ENCODE results near the gene KIAA1217.
A peak's percentile ranks its signal among the peaks of the same experiment; 100 is the strongest.

The KIAA1217 gene

GRCh38 chr10:24502006-24502405, 293.1 kb downstream of the KIAA1217 start:
- no peaks in the 10 kb centered on the region for H4K20me1 ChIP-seq (ENCODE audit: insufficient read depth)
- H3K79me2 ChIP-seq (ENCODE audit: insufficient read depth, low read depth) = no peaks in the 10 kb centered on the region
- no peak overlapping the region for H3K9ac ChIP-seq
- H3K4me2 ChIP-seq = no peak overlapping the region
- no peak for TF ChIP-seq CTCF (conservative IDR thresholded peaks at IDR 0.05; ENCODE audit: low read depth, low read length)
- no peaks in the 10 kb centered on the region for H3K27me3 ChIP-seq (ENCODE audit: insufficient read depth, low read depth)
- no peak overlapping the region for H3K27ac ChIP-seq
- H3K4me1 ChIP-seq (ENCODE audit: low read depth, poor library complexity, severe bottlenecking) = no peaks in the 10 kb centered on the region
- H2AFZ ChIP-seq (ENCODE audit: low read depth) = no peak overlapping the region
- H3K36me3 ChIP-seq (ENCODE audit: insufficient read depth) = no peaks in the 10 kb centered on the region
- no peak overlapping the region for H3K4me3 ChIP-seq (IDR thresholded peaks at IDR 0.05; ENCODE audit: insufficient read depth, low read depth, low read length)

- Histone ChIP-seq H3K36me3 (ENCODE audit: insufficient read depth) (no peaks in the 10 kb centered on the region), H3K4me3 (IDR thresholded peaks at IDR 0.05; ENCODE audit: insufficient read depth, low read depth, low read length) (no peak overlapping the region), H3K79me2 (ENCODE audit: insufficient read depth, low read depth) (no peaks in the 10 kb centered on the region), H3K27ac (no peak overlapping the region), H3K4me1 (ENCODE audit: low read depth, poor library complexity, severe bottlenecking) (no peaks in the 10 kb centered on the region), H4K20me1 (ENCODE audit: insufficient read depth) (no peaks in the 10 kb centered on the region), H3K9ac (no peak overlapping the region), H2AFZ (ENCODE audit: low read depth) (no peak overlapping the region), H3K27me3 (ENCODE audit: insufficient read depth, low read depth) (no peaks in the 10 kb centered on the region), H3K4me2 (no peak overlapping the region)
- no peak for TF ChIP-seq CTCF (conservative IDR thresholded peaks at IDR 0.05; ENCODE audit: low read depth, low read length)
Observed at GRCh38 chr10:24502801-24503460, 294.0 kb downstream of the KIAA1217 start.

- H3K4me2 ChIP-seq = no peak overlapping the region
- H2AFZ ChIP-seq (ENCODE audit: low read depth) = no peak overlapping the region
- no peaks in the 10 kb centered on the region for H3K27me3 ChIP-seq (ENCODE audit: insufficient read depth, low read depth)
- no peak overlapping the region for H3K9ac ChIP-seq
- no peaks in the 10 kb centered on the region for H3K36me3 ChIP-seq (ENCODE audit: insufficient read depth)
- no peaks in the 10 kb centered on the region for H3K4me1 ChIP-seq (ENCODE audit: low read depth, poor library complexity, severe bottlenecking)
- H3K79me2 ChIP-seq (ENCODE audit: insufficient read depth, low read depth) = no peaks in the 10 kb centered on the region
- no peaks in the 10 kb centered on the region for H4K20me1 ChIP-seq (ENCODE audit: insufficient read depth)
- no peak overlapping the region for H3K4me3 ChIP-seq (IDR thresholded peaks at IDR 0.05; ENCODE audit: insufficient read depth, low read depth, low read length)
- H3K27ac ChIP-seq = no peak overlapping the region
- TF ChIP-seq CTCF (conservative IDR thresholded peaks at IDR 0.05; ENCODE audit: low read depth, low read length) = peak; percentile 85
Observed at GRCh38 chr10:24503461-24504320, 294.8 kb downstream of the KIAA1217 start.

- H4K20me1 ChIP-seq (ENCODE audit: insufficient read depth) = no peaks in the 10 kb centered on the region
- no peaks in the 10 kb centered on the region for H3K27me3 ChIP-seq (ENCODE audit: insufficient read depth, low read depth)
- no peaks in the 10 kb centered on the region for H3K36me3 ChIP-seq (ENCODE audit: insufficient read depth)
- no peaks in the 10 kb centered on the region for H3K4me1 ChIP-seq (ENCODE audit: low read depth, poor library complexity, severe bottlenecking)
- no peak overlapping the region for H3K27ac ChIP-seq
- no peak overlapping the region for H3K4me2 ChIP-seq
- no peaks in the 10 kb centered on the region for H3K79me2 ChIP-seq (ENCODE audit: insufficient read depth, low read depth)
- H2AFZ ChIP-seq (ENCODE audit: low read depth) = no peak overlapping the region
- no peak for TF ChIP-seq CTCF (conservative IDR thresholded peaks at IDR 0.05; ENCODE audit: low read depth, low read length)
- H3K4me3 ChIP-seq (IDR thresholded peaks at IDR 0.05; ENCODE audit: insufficient read depth, low read depth, low read length) = no peak overlapping the region
- no peak overlapping the region for H3K9ac ChIP-seq
Observed at GRCh38 chr10:24505759-24506158, 296.8 kb downstream of the KIAA1217 start.

Measured in KMS-11 (cell line).